GM23338 (cell line): ENCODE results near the gene TSC22D1. TPM values are rescaled to one million over a fixed set of nuclear protein-coding genes. Genes with fewer than 3 reads are reported as not detected.

Experiments
- ATAC-seq: fragments of 200-7000 bp; cut with Tn5 transposase; 3 replicates; pipeline ENCODE4 v1.9.1; 2020
- DNase-seq: peaks from one replicate; pipeline ENCODE4 v3.0.0-alpha.2; 2015; ENCODE audit warnings: low spot score
- H2AFZ ChIP-seq: fragments of 200-600 bp; sonication (generic); 2 replicates; pipeline ENCODE4 v1.8.0; 2016; ENCODE audit warnings: antibody characterized with exemption, mild to moderate bottlenecking, moderate library complexity
- H3F3A ChIP-seq: fragments of 200-600 bp; sonication (generic); replicated peaks from 2 replicates; pipeline ENCODE4 v1.8.0; 2017; ENCODE audit warnings: antibody characterized with exemption, mixed run types, low read depth
- H3K27ac ChIP-seq: fragments of 200-600 bp; sonication (generic); 2 replicates; pipeline ENCODE4 v1.6.1; 2016; ENCODE audit warnings: low read depth
- H3K27me3 ChIP-seq: fragments of 200-600 bp; sonication (generic); 2 replicates; pipeline ENCODE4 v1.8.0; 2016; ENCODE audit warnings: mild to moderate bottlenecking, mixed run types, moderate library complexity; ENCODE audit not compliant: insufficient read depth
- H3K36me3 ChIP-seq: fragments of 200-600 bp; sonication (generic); 2 replicates; pipeline ENCODE4 v1.8.0; 2016; ENCODE audit warnings: mild to moderate bottlenecking; ENCODE audit not compliant: insufficient read depth
- H3K4me1 ChIP-seq: fragments of 200-600 bp; sonication (generic); 2 replicates; pipeline ENCODE4 v1.8.0; 2016; ENCODE audit warnings: mild to moderate bottlenecking, moderate library complexity; ENCODE audit not compliant: insufficient read depth
- H3K4me2 ChIP-seq: fragments of 200-600 bp; sonication (generic); 2 replicates; pipeline ENCODE4 v1.7.1; 2017; ENCODE audit warnings: mixed run types
- H3K4me3 ChIP-seq: fragments of 200-600 bp; sonication (generic); 2 replicates; pipeline ENCODE4 v1.6.1; 2016; ENCODE audit warnings: mixed run types
- H3K79me2 ChIP-seq: fragments of 200-600 bp; sonication (generic); replicated peaks from 2 replicates; pipeline ENCODE4 v1.8.0; 2017; ENCODE audit warnings: mild to moderate bottlenecking; ENCODE audit not compliant: insufficient read depth
- H3K9me2 ChIP-seq: fragments of 200-600 bp; sonication (generic); 2 replicates; pipeline ENCODE4 v1.8.0; 2017; ENCODE audit not compliant: insufficient read depth
- H4K20me1 ChIP-seq: fragments of 200-600 bp; sonication (generic); replicated peaks from 2 replicates; pipeline ENCODE4 v1.8.0; 2017; ENCODE audit warnings: mild to moderate bottlenecking; ENCODE audit not compliant: insufficient read depth
- H3K27ac Mint-ChIP-seq: 2 replicates; pipeline ENCODE4 v1.8.0; 2020; ENCODE audit warnings: inconsistent platforms, mild to moderate bottlenecking, moderate library complexity, mixed read lengths
- H3K27me3 Mint-ChIP-seq: 3 replicates; pipeline ENCODE4 v1.8.0; 2022; ENCODE audit warnings: low read depth, mild to moderate bottlenecking, moderate library complexity, mixed read lengths, inconsistent platforms; ENCODE audit not compliant: insufficient read depth, poor library complexity
- H3K36me3 Mint-ChIP-seq: 3 replicates; pipeline ENCODE4 v1.8.0; 2021; ENCODE audit warnings: low read depth, mild to moderate bottlenecking, inconsistent platforms, moderate library complexity, mixed read lengths
- H3K4me1 Mint-ChIP-seq: 3 replicates; pipeline ENCODE4 v1.8.0; 2020; ENCODE audit warnings: mild to moderate bottlenecking, inconsistent platforms, mixed read lengths
- H3K4me3 Mint-ChIP-seq: 3 replicates; pipeline ENCODE4 v1.8.0; 2021; ENCODE audit warnings: moderate library complexity, mild to moderate bottlenecking, inconsistent platforms, mixed read lengths
- H3K9me3 Mint-ChIP-seq: 3 replicates; pipeline ENCODE4 v1.8.0; 2020; ENCODE audit warnings: moderate library complexity, mild to moderate bottlenecking, inconsistent platforms, mixed read lengths
- CREB1 ChIP-seq: fragments of 250-450 bp; sonication (Bioruptor Pico); IDR thresholded peaks from 2 replicates; pipeline ENCODE4 v1.5.0; 2020; ENCODE audit warnings: low read depth, mild to moderate bottlenecking, moderate library complexity
- CTCF ChIP-seq, 2 experiments: fragments of 200-600 bp in 1 of 2; sonication (generic) in 1 of 2; conservative IDR thresholded peaks; 2 replicates each; pipeline versions ENCODE4 v1.5.1 to v1.6.1; 2016 to 2017; ENCODE audit warnings: antibody characterized with exemption in 2 of 2, low read depth in 2 of 2, mild to moderate bottlenecking in 2 of 2, moderate library complexity in 1 of 2
- ETS1 ChIP-seq: IDR thresholded peaks from 2 replicates; pipeline ENCODE4 v1.6.1; 2016; ENCODE audit warnings: antibody characterized with exemption
- EZH2 ChIP-seq: fragments of 200-600 bp; sonication (generic); IDR thresholded peaks from one replicate; pipeline ENCODE4 v1.8.0; 2017; ENCODE audit warnings: antibody characterized with exemption, mild to moderate bottlenecking, low read depth; ENCODE audit not compliant: unreplicated experiment
- JUNB ChIP-seq: IDR thresholded peaks from one replicate; pipeline ENCODE4 v1.6.1; 2016; ENCODE audit warnings: antibody characterized with exemption; ENCODE audit not compliant: unreplicated experiment
- NANOG ChIP-seq: IDR thresholded peaks from 2 replicates; pipeline ENCODE4 v1.6.1; 2016; ENCODE audit warnings: antibody characterized with exemption, borderline replicate concordance
- REST ChIP-seq: IDR thresholded peaks from one replicate; pipeline ENCODE4 v1.6.1; 2018; ENCODE audit warnings: antibody characterized with exemption; ENCODE audit not compliant: unreplicated experiment
- STAT1 ChIP-seq: IDR thresholded peaks from one replicate; pipeline ENCODE4 v1.6.1; 2016; ENCODE audit warnings: antibody characterized with exemption; ENCODE audit not compliant: unreplicated experiment
- ZNF114 ChIP-seq: fragments of 250-450 bp; sonication (Bioruptor Pico); IDR thresholded peaks from 2 replicates; pipeline ENCODE4 v1.5.0; 2020; ENCODE audit warnings: mild to moderate bottlenecking, moderate library complexity
- ZNF331 ChIP-seq: fragments of 250-450 bp; sonication (Bioruptor Pico); IDR thresholded peaks from 2 replicates; pipeline ENCODE4 v1.5.0; 2020; ENCODE audit warnings: low read depth, mild to moderate bottlenecking, moderate library complexity
- polyA plus RNA-seq: library from polyadenylated mRNA; unstranded; fragments of >200 nt; fragmentation: Nextera tagmentation; extraction: Ambion mirVana; gene quantifications from 2 replicates; pipeline ENCODE4 v1.2.1, GENCODE V29; 2016
- total RNA-seq: library from RNA; depleted of rRNA; stranded (reverse); fragments of >200 nt; shearing (Covaris generic); gene quantifications from 2 replicates; pipeline ENCODE4 v1.2.3, GENCODE V29; 2014
- TF ChIP-seq, protein P1 (sequence below): fragments of 250-450 bp; sonication (Bioruptor Pico); IDR thresholded peaks from 2 replicates; pipeline ENCODE4 v1.5.0; 2020; ENCODE audit warnings: mild to moderate bottlenecking, moderate library complexity

TSC22D1 gene
- total and polyA plus RNA-seq, 2 experiments from 2014 or later = 58.5 to 114 TPM

GRCh38 chr13:44546164-44546563, 30.0 kb downstream of the TSC22D1 start (continued):
- TF ChIP-seq CTCF (conservative IDR thresholded peaks at IDR 0.05; ENCODE audit: low read depth in 2 of 2) (no peak), REST (no peak), CREB1 (CRISPR knock-in tag) (no peak), NANOG (no peak), JUNB (no peak), STAT1 (no peak), EZH2 (no peak)

- no peak overlapping the region for H2AFZ ChIP-seq
- peaks cover 4% of the 10 kb centered on the region; the same call in 2 of the 3 replicates for H3K36me3 Mint-ChIP-seq
- H3K27me3 ChIP-seq = no peaks in the 10 kb centered on the region
- H3K27ac ChIP-seq = no peak overlapping the region
- ATAC-seq = no peak
- H3K9me3 Mint-ChIP-seq = no peaks in the 10 kb centered on the region
- peaks cover 8% of the 10 kb centered on the region; the same call in 2 of the 3 replicates for H3K4me1 Mint-ChIP-seq
- H3K79me2 ChIP-seq = peaks cover 74% of the 10 kb centered on the region
- H3K9me2 ChIP-seq = no peaks in the 10 kb centered on the region
- no peak for DNase-seq
- no peaks in the 10 kb centered on the region for H3K27me3 Mint-ChIP-seq
- H3K4me2 ChIP-seq = no peak overlapping the region
- H3K4me1 ChIP-seq = peaks cover 5% of the 10 kb centered on the region; the same call in 1 of the 2 replicates
- no peak overlapping the region for H3K4me3 Mint-ChIP-seq
- no peak overlapping the region for H3K4me3 ChIP-seq
- peaks cover 24% of the 10 kb centered on the region for H4K20me1 ChIP-seq
- H3K36me3 ChIP-seq = no peaks in the 10 kb centered on the region
- H3K27ac Mint-ChIP-seq = no peak overlapping the region
- H3F3A ChIP-seq = no peaks in the 10 kb centered on the region
- TF ChIP-seq STAT1 = no peak
- TF ChIP-seq JUNB = no peak
- TF ChIP-seq, protein P1, sequence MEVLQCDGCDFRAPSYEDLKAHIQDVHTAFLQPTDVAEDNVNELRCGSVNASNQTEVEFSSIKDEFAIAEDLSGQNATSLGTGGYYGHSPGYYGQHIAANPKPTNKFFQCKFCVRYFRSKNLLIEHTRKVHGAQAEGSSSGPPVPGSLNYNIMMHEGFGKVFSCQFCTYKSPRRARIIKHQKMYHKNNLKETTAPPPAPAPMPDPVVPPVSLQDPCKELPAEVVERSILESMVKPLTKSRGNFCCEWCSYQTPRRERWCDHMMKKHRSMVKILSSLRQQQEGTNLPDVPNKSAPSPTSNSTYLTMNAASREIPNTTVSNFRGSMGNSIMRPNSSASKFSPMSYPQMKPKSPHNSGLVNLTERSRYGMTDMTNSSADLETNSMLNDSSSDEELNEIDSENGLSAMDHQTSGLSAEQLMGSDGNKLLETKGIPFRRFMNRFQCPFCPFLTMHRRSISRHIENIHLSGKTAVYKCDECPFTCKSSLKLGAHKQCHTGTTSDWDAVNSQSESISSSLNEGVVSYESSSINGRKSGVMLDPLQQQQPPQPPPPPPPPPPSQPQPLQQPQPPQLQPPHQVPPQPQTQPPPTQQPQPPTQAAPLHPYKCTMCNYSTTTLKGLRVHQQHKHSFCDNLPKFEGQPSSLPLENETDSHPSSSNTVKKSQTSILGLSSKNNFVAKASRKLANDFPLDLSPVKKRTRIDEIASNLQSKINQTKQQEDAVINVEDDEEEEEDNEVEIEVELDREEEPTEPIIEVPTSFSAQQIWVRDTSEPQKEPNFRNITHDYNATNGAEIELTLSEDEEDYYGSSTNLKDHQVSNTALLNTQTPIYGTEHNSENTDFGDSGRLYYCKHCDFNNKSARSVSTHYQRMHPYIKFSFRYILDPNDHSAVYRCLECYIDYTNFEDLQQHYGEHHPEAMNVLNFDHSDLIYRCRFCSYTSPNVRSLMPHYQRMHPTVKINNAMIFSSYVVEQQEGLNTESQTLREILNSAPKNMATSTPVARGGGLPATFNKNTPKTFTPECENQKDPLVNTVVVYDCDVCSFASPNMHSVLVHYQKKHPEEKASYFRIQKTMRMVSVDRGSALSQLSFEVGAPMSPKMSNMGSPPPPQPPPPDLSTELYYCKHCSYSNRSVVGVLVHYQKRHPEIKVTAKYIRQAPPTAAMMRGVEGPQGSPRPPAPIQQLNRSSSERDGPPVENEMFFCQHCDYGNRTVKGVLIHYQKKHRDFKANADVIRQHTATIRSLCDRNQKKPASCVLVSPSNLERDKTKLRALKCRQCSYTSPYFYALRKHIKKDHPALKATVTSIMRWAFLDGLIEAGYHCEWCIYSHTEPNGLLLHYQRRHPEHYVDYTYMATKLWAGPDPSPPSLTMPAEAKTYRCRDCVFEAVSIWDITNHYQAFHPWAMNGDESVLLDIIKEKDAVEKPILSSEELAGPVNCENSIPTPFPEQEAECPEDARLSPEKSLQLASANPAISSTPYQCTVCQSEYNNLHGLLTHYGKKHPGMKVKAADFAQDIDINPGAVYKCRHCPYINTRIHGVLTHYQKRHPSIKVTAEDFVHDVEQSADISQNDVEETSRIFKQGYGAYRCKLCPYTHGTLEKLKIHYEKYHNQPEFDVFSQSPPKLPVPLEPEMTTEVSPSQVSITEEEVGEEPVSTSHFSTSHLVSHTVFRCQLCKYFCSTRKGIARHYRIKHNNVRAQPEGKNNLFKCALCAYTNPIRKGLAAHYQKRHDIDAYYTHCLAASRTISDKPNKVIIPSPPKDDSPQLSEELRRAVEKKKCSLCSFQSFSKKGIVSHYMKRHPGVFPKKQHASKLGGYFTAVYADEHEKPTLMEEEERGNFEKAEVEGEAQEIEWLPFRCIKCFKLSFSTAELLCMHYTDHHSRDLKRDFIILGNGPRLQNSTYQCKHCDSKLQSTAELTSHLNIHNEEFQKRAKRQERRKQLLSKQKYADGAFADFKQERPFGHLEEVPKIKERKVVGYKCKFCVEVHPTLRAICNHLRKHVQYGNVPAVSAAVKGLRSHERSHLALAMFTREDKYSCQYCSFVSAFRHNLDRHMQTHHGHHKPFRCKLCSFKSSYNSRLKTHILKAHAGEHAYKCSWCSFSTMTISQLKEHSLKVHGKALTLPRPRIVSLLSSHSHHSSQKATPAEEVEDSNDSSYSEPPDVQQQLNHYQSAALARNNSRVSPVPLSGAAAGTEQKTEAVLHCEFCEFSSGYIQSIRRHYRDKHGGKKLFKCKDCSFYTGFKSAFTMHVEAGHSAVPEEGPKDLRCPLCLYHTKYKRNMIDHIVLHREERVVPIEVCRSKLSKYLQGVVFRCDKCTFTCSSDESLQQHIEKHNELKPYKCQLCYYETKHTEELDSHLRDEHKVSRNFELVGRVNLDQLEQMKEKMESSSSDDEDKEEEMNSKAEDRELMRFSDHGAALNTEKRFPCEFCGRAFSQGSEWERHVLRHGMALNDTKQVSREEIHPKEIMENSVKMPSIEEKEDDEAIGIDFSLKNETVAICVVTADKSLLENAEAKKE (CRISPR knock-in tag) = no peak
- no peak for TF ChIP-seq NANOG
- no peak for TF ChIP-seq ZNF114
- TF ChIP-seq ZNF331 (CRISPR knock-in tag) = no peak
- TF ChIP-seq ETS1 = no peak
Observed at GRCh38 chr13:44543369-44543768, 32.8 kb downstream of the TSC22D1 start.
